Breast epithelium (tissue), 4 donors: Measurements from ENCODE around the gene METAP2. TPM values are rescaled to one million over a fixed set of nuclear protein-coding genes. Genes with fewer than 3 reads are reported as not detected.

ENCODE experiments used
- DNase-seq, 2 donors: peaks; one replicate each; pipeline ENCODE4 v3.0.0-alpha.2; 2019; ENCODE audit warnings: low spot score in 2 of 2
- H3K27ac ChIP-seq, 2 donors: fragments of 200-600 bp; sonication (generic) in 1 of 2; one replicate each; pipeline ENCODE4 v1.5.1; 2016 to 2019; ENCODE audit warnings: mild to moderate bottlenecking in 1 of 2
- H3K27me3 ChIP-seq, 2 donors: fragments of 200-600 bp; sonication (generic) in 1 of 2; one replicate each; pipeline versions ENCODE4 v1.5.1 to v1.6.0; 2017 to 2019; ENCODE audit warnings: control low read depth in 1 of 2, mild to moderate bottlenecking in 1 of 2
- H3K36me3 ChIP-seq: fragments of 200-600 bp; one replicate; pipeline ENCODE4 v1.5.1; 2019
- H3K4me1 ChIP-seq, 2 donors: fragments of 200-600 bp; sonication (generic); one replicate each; pipeline ENCODE4 v1.5.1; 2016 to 2019; ENCODE audit warnings: control low read depth in 1 of 2
- H3K4me3 ChIP-seq, 3 donors: fragments of 200-600 bp; sonication (generic); 1 replicate in 2 of 3; 2 replicates in 1 of 3; pipeline ENCODE4 v1.5.1; 2016 to 2019; ENCODE audit warnings: mild to moderate bottlenecking in 3 of 3, moderate library complexity in 2 of 3
- H3K9me3 ChIP-seq, 2 donors: fragments of 200-600 bp; sonication (generic) in 1 of 2; one replicate each; pipeline ENCODE4 v1.5.1; 2016 to 2019; ENCODE audit warnings: control low read depth in 1 of 2
- POLR2A ChIP-seq: fragments of 450-650 bp; IDR thresholded peaks from one replicate; pipeline ENCODE4 v1.6.1; 2016; ENCODE audit warnings: antibody characterized with exemption, mild to moderate bottlenecking, moderate library complexity
- POLR2AphosphoS5 ChIP-seq, 3 donors: sonication (generic); formaldehyde crosslinking; IDR thresholded peaks; one replicate each; pipeline ENCODE4 v1.6.1; 2017; ENCODE audit warnings: antibody characterized with exemption in 3 of 3
- intact Hi-C: fragments of 100-400 bp; cut with DNase I; formaldehyde crosslinking; loops from one replicate; pipeline ENCODE4 v1.15.1; 2023; ENCODE audit warnings: low total_unique reads
- total RNA-seq, 3 donors: library from RNA; depleted of rRNA; stranded (reverse); fragments of >200 nt; gene quantifications; one replicate each; pipeline ENCODE4 v1.1.0, GENCODE V29; 2016
- TF ChIP-seq, protein P1 (sequence below), 3 donors: fragments of 450-650 bp; IDR thresholded peaks; one replicate each; pipeline ENCODE4 v1.5.1; 2016 to 2017; ENCODE audit warnings: antibody characterized with exemption in 3 of 3, mild to moderate bottlenecking in 3 of 3, moderate library complexity in 3 of 3

The METAP2 gene
- total RNA-seq, 3 donors from 2014 or later = 58.7 to 67.8 (median 59.6) TPM

DNA sequence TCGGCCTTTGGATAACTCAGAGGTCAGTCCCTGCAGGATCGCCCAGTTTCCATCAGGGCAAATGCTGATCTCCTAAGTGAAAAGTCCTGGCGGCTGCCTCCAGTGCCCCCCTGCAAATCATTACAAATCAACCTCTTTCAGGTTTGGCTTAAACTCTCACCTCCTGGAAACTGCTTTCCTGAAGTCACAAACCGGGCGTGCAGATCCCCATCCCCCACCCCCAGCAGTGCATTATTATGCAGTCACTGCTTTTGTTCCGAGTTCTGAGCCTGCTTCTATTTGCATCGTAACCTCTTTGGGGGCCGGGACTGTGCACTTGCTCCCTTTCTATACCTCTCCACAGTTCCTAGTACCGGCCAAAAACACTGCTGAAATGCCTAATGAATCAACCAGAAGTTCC is 77.4 kb downstream of the METAP2 start, which contains the start of gene USP44:
TSS of gene USP44 (minus strand) at position 172 of the 400 bp plus-strand sequence. CDS start 17,220 bp downstream, outside the sequence.
- H3K36me3 ChIP-seq = no peaks in the 10 kb centered on the region
- H3K27ac ChIP-seq = no peak within 1 kb of the TSS
- no peak within 1 kb of the TSS for H3K4me3 ChIP-seq
- H3K4me1 ChIP-seq = no peaks in the 10 kb centered on the region
- H3K9me3 ChIP-seq = no peaks in the 10 kb centered on the region
- DNase-seq = no peak
- no peaks in the 10 kb centered on the region for H3K27me3 ChIP-seq
- TF ChIP-seq, protein P1, sequence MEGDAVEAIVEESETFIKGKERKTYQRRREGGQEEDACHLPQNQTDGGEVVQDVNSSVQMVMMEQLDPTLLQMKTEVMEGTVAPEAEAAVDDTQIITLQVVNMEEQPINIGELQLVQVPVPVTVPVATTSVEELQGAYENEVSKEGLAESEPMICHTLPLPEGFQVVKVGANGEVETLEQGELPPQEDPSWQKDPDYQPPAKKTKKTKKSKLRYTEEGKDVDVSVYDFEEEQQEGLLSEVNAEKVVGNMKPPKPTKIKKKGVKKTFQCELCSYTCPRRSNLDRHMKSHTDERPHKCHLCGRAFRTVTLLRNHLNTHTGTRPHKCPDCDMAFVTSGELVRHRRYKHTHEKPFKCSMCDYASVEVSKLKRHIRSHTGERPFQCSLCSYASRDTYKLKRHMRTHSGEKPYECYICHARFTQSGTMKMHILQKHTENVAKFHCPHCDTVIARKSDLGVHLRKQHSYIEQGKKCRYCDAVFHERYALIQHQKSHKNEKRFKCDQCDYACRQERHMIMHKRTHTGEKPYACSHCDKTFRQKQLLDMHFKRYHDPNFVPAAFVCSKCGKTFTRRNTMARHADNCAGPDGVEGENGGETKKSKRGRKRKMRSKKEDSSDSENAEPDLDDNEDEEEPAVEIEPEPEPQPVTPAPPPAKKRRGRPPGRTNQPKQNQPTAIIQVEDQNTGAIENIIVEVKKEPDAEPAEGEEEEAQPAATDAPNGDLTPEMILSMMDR (IDR thresholded peaks at IDR 0.05) = no peak
- TF ChIP-seq POLR2A (no peak), POLR2AphosphoS5 (IDR thresholded peaks at IDR 0.05) (no peak)
- intact Hi-C loops = no loop called here

DNA sequence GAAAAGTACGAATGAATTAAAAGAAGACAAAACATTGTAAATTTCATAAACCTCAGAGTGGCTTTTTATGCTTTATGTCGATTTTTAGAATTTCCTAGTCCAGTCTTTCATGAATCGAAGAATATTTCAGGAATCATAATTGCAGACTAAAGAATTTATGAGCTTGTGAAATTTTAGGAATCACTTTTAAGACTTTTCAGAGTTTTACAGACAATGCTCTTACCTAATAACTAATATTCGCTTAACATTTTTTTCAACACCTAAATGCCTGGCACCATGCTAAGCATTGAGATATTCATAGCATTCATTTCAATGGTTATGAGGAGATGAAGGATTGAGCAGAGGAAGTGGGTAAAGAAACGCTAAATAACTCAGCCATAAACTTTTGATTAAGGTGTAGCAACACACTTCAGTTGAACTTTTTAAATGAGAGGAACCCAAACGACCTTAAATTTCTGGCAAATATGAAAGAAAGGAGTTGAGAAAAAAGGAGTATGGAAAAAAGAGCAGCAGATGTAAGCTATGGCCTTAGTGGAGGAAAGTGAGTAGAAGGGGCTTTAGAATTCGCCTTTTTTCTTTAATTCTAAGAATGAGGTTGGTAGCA is 78.1 kb downstream of the METAP2 start:
- no peaks in the 10 kb centered on the region for H3K36me3 ChIP-seq
- TF ChIP-seq POLR2A (no peak), POLR2AphosphoS5 (IDR thresholded peaks at IDR 0.05) (no peak)
- TF ChIP-seq, protein P1 (IDR thresholded peaks at IDR 0.05) = no peak
- no peak overlapping the region for H3K27ac ChIP-seq
- no peak for DNase-seq
- H3K27me3 ChIP-seq = no peaks in the 10 kb centered on the region
- no peaks in the 10 kb centered on the region for H3K4me1 ChIP-seq
- no peak overlapping the region for H3K4me3 ChIP-seq
- intact Hi-C loops = no loop called here
- no peaks in the 10 kb centered on the region for H3K9me3 ChIP-seq

- intact Hi-C loops = no loop called here
- DNase-seq = no peak
- Histone ChIP-seq H3K4me3 (no peak overlapping the region), H3K27ac (no peak overlapping the region), H3K27me3 (no peaks in the 10 kb centered on the region), H3K36me3 (no peaks in the 10 kb centered on the region), H3K9me3 (no peaks in the 10 kb centered on the region), H3K4me1 (no peaks in the 10 kb centered on the region)
- TF ChIP-seq POLR2AphosphoS5 (IDR thresholded peaks at IDR 0.05) (no peak), POLR2A (no peak)
- TF ChIP-seq, protein P1 (IDR thresholded peaks at IDR 0.05) = no peak
These were observed 79.4 kb downstream of the METAP2 start for GRCh38 chr12:95553197-95553943.

DNA sequence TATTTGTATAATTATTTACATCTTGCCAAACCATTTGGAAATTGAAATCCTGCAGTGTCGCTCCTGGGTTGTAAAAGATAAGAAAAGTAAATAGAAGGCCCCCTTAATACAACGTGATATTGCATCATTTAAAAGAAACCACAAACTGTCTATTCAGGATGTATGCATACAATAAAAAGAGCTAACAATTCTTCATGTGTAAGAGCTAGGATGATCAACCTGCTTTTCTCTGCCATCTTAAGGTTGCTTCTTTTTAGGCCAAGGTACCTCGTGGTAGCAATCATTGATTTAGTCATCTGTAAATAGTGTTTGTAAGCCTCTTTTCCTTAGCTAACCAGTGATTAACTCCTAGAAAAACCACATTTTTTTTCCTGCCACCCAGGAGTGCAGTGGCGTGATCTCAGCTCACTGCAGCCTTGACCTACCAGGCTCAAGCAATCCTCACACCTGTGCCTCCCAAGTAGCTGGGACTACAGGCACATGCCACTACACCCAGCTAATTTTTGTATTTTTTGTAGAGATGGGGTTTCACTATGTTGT is 80.7 kb downstream of the METAP2 start:
- H3K4me3 ChIP-seq = no peak overlapping the region
- no peak overlapping the region for H3K27ac ChIP-seq
- no peaks in the 10 kb centered on the region for H3K27me3 ChIP-seq
- intact Hi-C loops = no loop called here
- no peak for TF ChIP-seq POLR2A
- TF ChIP-seq, protein P1 (IDR thresholded peaks at IDR 0.05) = no peak
- TF ChIP-seq POLR2AphosphoS5 (IDR thresholded peaks at IDR 0.05) = no peak
- DNase-seq = no peak
- H3K4me1 ChIP-seq = no peaks in the 10 kb centered on the region
- H3K36me3 ChIP-seq = no peaks in the 10 kb centered on the region
- H3K9me3 ChIP-seq = no peaks in the 10 kb centered on the region

DNA sequence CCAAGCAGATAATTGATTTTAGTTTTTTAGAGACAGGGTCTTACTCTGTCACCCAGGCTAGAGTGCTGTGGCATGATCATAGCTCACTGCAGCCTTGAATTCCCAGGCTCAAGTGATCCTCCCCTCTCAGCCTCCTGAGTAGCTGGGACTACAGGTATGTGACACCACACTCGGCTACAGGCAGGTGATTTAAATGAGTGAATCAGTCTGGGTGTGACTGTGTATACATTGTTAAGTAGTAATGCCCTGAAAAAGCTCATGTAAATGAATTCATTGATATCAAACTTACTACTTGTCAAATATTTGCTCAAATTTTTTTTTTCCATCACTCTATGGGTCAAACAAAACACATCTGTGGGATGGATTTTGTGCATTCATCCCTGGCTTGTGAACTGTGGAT is 83.7 kb downstream of the METAP2 start:
- no peak overlapping the region for H3K27ac ChIP-seq
- no peaks in the 10 kb centered on the region for H3K4me1 ChIP-seq
- no peaks in the 10 kb centered on the region for H3K27me3 ChIP-seq
- no peaks in the 10 kb centered on the region for H3K36me3 ChIP-seq
- TF ChIP-seq, protein P1 (IDR thresholded peaks at IDR 0.05) = no peak
- TF ChIP-seq POLR2A (no peak), POLR2AphosphoS5 (IDR thresholded peaks at IDR 0.05) (no peak)
- DNase-seq = no peak
- H3K9me3 ChIP-seq = no peaks in the 10 kb centered on the region
- intact Hi-C loops = no loop called here
- no peak overlapping the region for H3K4me3 ChIP-seq
